Ramos (cell line): ENCODE measurements around the gene PHKA2.
"Not testable (repeated sequence)": the region's sequence is repeated elsewhere in the genome, so short reads cannot be mapped to it uniquely, and the experiment has no call there.

Source experiments
- in situ Hi-C: fragments of 300-500 bp; cut with MboI; formaldehyde crosslinking; loops from one replicate; pipeline ENCODE4 v1.14.3; 2022; ENCODE audit warnings: low sequenced_read_pairs; ENCODE audit not compliant: unreplicated experiment

The PHKA2 gene

GRCh38 chrX:18983666-18984380 lies at the start of gene PHKA2:
Gene PHKA2, minus strand, starts transcription at chrX:18984114. Its CDS starts 182 bp downstream, at chrX:18983932.
- in situ Hi-C loops = no loop called here

GRCh38 chrX:19030805-19031204 lies 46.9 kb upstream of the PHKA2 start:
- in situ Hi-C loops = no loop called here

GRCh38 chrX:19028560-19028959 lies 44.6 kb upstream of the PHKA2 start:
- in situ Hi-C loops = no loop called here

- in situ Hi-C loops = no loop called here
These were observed 40.5 kb upstream of the PHKA2 start for GRCh38 chrX:19024366-19024765.

GRCh38 chrX:19019996-19020395 lies 36.1 kb upstream of the PHKA2 start:
- in situ Hi-C loops = no loop called here

- in situ Hi-C loops = no loop called here
These were observed 33.4 kb upstream of the PHKA2 start for GRCh38 chrX:19017271-19017670.

GRCh38 chrX:19016614-19017013 lies 32.7 kb upstream of the PHKA2 start:
- in situ Hi-C loops = not testable (repeated sequence)

GRCh38 chrX:19007868-19008267 lies 24.0 kb upstream of the PHKA2 start:
- in situ Hi-C loops = no loop called here

- in situ Hi-C loops = no loop called here
These were observed 23.1 kb upstream of the PHKA2 start for GRCh38 chrX:19007011-19007410.

GRCh38 chrX:19005909-19006308 lies 22.0 kb upstream of the PHKA2 start:
- in situ Hi-C loops = no loop called here

GRCh38 chrX:19003756-19004155 lies 19.8 kb upstream of the PHKA2 start:
- in situ Hi-C loops = no loop called here

- in situ Hi-C loops = no loop called here
These were observed 14.7 kb upstream of the PHKA2 start for GRCh38 chrX:18998653-18999052.

GRCh38 chrX:18997916-18998315 lies 14.0 kb upstream of the PHKA2 start:
- in situ Hi-C loops = no loop called here

- in situ Hi-C loops = no loop called here
These were observed 12.6 kb upstream of the PHKA2 start for GRCh38 chrX:18996536-18996935.

GRCh38 chrX:18995221-18995620 lies 11.3 kb upstream of the PHKA2 start:
- in situ Hi-C loops = no loop called here

GRCh38 chrX:18994713-18995112 lies 10.8 kb upstream of the PHKA2 start:
- in situ Hi-C loops = no loop called here

GRCh38 chrX:18992829-18993228 lies 8.9 kb upstream of the PHKA2 start:
- in situ Hi-C loops = no loop called here

- in situ Hi-C loops = no loop called here
These were observed 1.2 kb upstream of the PHKA2 start for GRCh38 chrX:18985186-18985435.

GRCh38 chrX:18984381-18985185 lies 669 bp upstream of the PHKA2 start:
- in situ Hi-C loops = no loop called here

- in situ Hi-C loops = no loop called here
These were observed 2.6 kb downstream of the PHKA2 start for GRCh38 chrX:18981124-18981807.

- in situ Hi-C loops = not testable (repeated sequence)
These were observed 3.7 kb downstream of the PHKA2 start for GRCh38 chrX:18980262-18980661.
